Vagina (tissue), 2 donors: Measurements from ENCODE around the gene OR6B1.

Source experiments
- CTCF ChIP-seq, 3 experiments: fragments of 450-650 bp in 2 of 3; fragments of 200-600 bp in 1 of 3; sonication (generic) in 1 of 3; IDR thresholded peaks; one replicate each; pipeline ENCODE4 v1.5.1; 2017 to 2019; ENCODE audit warnings: antibody characterized with exemption in 3 of 3, mild to moderate bottlenecking in 2 of 3, moderate library complexity in 2 of 3
- POLR2A ChIP-seq, 2 donors: fragments of 450-650 bp; IDR thresholded peaks; one replicate each; pipeline ENCODE4 v1.6.1; 2017; ENCODE audit warnings: antibody characterized with exemption in 2 of 2, mild to moderate bottlenecking in 2 of 2, moderate library complexity in 2 of 2
- POLR2AphosphoS5 ChIP-seq, 2 donors: sonication (generic); formaldehyde crosslinking; IDR thresholded peaks; one replicate each; pipeline ENCODE4 v1.9.0; 2017; ENCODE audit warnings: antibody characterized with exemption in 2 of 2, mild to moderate bottlenecking in 2 of 2, low read depth in 1 of 2; ENCODE audit not compliant: insufficient read depth in 1 of 2

- TF ChIP-seq CTCF (IDR thresholded peaks at IDR 0.05) (no peak), POLR2A (IDR thresholded peaks at IDR 0.05) (no peak), POLR2AphosphoS5 (IDR thresholded peaks at IDR 0.05; ENCODE audit: insufficient read depth in 1 of 2, low read depth in 1 of 2) (no peak)
Observed at GRCh38 chr7:144026203-144026883, 26.2 kb downstream of the OR6B1 start.
